Measurements from ENCODE around the gene CAPRIN1. TPM values are rescaled to one million over a fixed set of nuclear protein-coding genes. Genes with fewer than 3 reads are reported as not detected.
A peak's percentile ranks its signal among the peaks of the same experiment; 100 is the strongest.

Gene CAPRIN1
- total and polyA plus RNA-seq, 8 donors, result 196 to 263 (median 250) TPM

DNA sequence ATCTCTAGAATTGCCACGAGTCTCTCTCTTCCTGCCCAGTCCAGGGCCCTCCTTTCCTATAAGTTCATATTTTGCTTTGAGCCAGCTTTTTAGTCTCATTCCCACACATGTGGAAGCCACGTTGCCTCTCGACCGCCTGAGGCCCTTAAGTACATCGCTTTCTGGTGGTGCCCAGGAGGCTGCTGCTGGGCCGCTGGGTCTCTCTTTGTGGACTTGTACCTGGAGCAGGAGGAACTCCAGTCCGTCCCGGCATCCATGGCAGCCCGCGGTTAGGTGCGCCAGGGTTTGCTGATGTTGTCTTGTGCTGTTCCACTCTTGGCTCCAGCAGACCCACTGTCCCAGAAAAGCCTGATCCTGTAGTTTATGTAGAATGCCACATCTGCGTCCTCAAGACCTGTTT, 94.9 kb downstream of the CAPRIN1 start:
- ATAC-seq, result no peak
- Histone ChIP-seq H3K36me3 (peaks cover 0 to 100% of the 10 kb centered on the region in 2 donors), H3K4me3 (no peak overlapping the region), H3K4me1 (no peaks in the 10 kb centered on the region), H3K27ac (no peak overlapping the region), H3K27me3 (no peaks in the 10 kb centered on the region), H3K9me3 (no peaks in the 10 kb centered on the region)
- peak in 1 of 4 donors; percentile 78 for DNase-seq
- TF ChIP-seq, protein P1, sequence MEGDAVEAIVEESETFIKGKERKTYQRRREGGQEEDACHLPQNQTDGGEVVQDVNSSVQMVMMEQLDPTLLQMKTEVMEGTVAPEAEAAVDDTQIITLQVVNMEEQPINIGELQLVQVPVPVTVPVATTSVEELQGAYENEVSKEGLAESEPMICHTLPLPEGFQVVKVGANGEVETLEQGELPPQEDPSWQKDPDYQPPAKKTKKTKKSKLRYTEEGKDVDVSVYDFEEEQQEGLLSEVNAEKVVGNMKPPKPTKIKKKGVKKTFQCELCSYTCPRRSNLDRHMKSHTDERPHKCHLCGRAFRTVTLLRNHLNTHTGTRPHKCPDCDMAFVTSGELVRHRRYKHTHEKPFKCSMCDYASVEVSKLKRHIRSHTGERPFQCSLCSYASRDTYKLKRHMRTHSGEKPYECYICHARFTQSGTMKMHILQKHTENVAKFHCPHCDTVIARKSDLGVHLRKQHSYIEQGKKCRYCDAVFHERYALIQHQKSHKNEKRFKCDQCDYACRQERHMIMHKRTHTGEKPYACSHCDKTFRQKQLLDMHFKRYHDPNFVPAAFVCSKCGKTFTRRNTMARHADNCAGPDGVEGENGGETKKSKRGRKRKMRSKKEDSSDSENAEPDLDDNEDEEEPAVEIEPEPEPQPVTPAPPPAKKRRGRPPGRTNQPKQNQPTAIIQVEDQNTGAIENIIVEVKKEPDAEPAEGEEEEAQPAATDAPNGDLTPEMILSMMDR (IDR thresholded peaks at IDR 0.05), result no peak
- intact Hi-C loops (cut with DNase I), result no loop called here

GRCh38 chr11:34146866-34147265, 95.3 kb downstream of the CAPRIN1 start:
- DNase-seq (peak in 1 of 4 donors; percentile 8), ATAC-seq (no peak)
- TF ChIP-seq, protein P1 (IDR thresholded peaks at IDR 0.05), result no peak
- H3K9me3 ChIP-seq, result no peaks in the 10 kb centered on the region
- H3K27me3 ChIP-seq, result no peaks in the 10 kb centered on the region
- no peaks in the 10 kb centered on the region for H3K4me1 ChIP-seq
- no peak overlapping the region for H3K27ac ChIP-seq
- H3K4me3 ChIP-seq, result no peak overlapping the region
- H3K36me3 ChIP-seq, result peaks cover 0 to 100% of the 10 kb centered on the region in 2 donors
- intact Hi-C loops (cut with DNase I), result no loop called here

GRCh38 chr11:34147581-34147980, 96.0 kb downstream of the CAPRIN1 start:
- TF ChIP-seq, protein P1 (IDR thresholded peaks at IDR 0.05), result no peak
- Histone ChIP-seq H3K27me3 (no peaks in the 10 kb centered on the region), H3K4me3 (no peak overlapping the region), H3K9me3 (no peaks in the 10 kb centered on the region), H3K4me1 (no peaks in the 10 kb centered on the region), H3K36me3 (peaks cover 0 to 100% of the 10 kb centered on the region in 2 donors), H3K27ac (no peak overlapping the region)
- intact Hi-C loops (cut with DNase I), result no loop called here
- peak in 1 of 4 donors; percentile 37 for DNase-seq
- ATAC-seq, result no peak

DNA sequence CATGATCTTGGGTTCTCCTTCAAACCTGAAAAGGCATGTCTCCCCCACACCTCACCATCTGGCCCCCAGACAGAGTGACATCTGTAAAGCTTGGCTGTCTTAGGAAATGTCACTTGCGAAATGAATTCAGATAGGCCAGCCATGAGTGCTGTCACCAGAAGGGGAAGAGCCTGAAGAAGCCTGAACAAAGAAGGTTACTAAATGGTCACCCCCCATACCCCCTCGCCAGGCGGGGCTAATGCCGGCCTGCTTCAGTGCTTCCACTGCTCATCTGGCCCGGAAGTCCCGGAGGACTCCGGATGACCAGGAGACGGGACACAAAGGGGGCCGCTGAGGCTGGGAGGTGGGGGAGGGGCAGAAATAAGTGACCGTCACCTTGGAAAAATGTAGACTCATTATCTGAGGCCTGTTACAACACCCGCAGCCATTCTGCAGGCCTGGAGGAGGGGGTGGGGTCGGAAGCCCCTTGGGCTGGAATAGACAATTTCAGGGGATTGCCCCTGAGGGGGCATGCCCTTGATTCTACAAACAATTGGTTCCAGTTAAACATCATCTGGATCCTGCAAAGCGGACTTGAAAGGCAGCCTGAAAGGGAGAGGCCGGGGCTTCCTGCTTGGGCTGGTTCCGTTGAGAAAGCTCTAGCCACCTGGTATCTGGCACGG, 97.1 kb downstream of the CAPRIN1 start:
- no peaks in the 10 kb centered on the region for H3K27me3 ChIP-seq
- no peak overlapping the region for H3K4me3 ChIP-seq
- peaks cover 0 to 97% of the 10 kb centered on the region in 2 donors for H3K36me3 ChIP-seq
- H3K27ac ChIP-seq, result peak overlapping the region in 1 of 2 donors; percentile 66
- H3K4me1 ChIP-seq, result peaks cover 0 to 6% of the 10 kb centered on the region in 2 donors
- no peak for ATAC-seq
- peak in 1 of 4 donors; percentile 76 for DNase-seq
- H3K9me3 ChIP-seq, result no peaks in the 10 kb centered on the region
- TF ChIP-seq, protein P1 (IDR thresholded peaks at IDR 0.05), result no peak
- intact Hi-C loops (cut with DNase I), result no loop called here

DNA sequence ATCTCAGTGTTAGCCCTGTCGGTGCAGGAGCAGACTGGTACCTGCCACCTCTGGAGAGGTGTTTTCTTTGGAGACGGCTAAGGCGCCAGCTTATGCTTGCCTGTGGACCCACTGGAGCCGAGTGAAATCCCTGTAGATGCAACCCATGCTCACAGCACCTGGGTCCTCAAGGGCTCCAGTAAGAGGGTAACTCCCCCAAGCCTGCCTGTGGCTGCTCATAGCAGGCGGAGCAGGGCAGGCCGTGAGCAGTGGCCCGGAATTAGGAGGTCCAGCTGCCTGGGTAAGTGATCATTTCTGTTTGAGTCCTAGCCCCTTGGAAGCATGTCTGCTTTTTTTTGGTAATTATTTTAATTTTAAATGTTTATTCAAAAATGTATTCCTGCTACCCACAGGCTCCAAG, 97.7 kb downstream of the CAPRIN1 start:
- intact Hi-C loops (cut with DNase I), result no loop called here
- peaks cover 0 to 12% of the 10 kb centered on the region in 2 donors for H3K4me1 ChIP-seq

More for the DNA sequence above, 97.7 kb downstream of the CAPRIN1 start:
- H3K9me3 ChIP-seq, result no peaks in the 10 kb centered on the region
- ATAC-seq (no peak), DNase-seq (peak in 1 of 4 donors; percentile 60)
- H3K27me3 ChIP-seq, result no peaks in the 10 kb centered on the region
- H3K27ac ChIP-seq, result peak overlapping the region in 1 of 2 donors; percentile 66
- H3K4me3 ChIP-seq, result no peak overlapping the region
- TF ChIP-seq, protein P1 (IDR thresholded peaks at IDR 0.05), result no peak
- peaks cover 0 to 91% of the 10 kb centered on the region in 2 donors for H3K36me3 ChIP-seq

Measured in left lung (tissue), 10 donors.